ENCODE results near the gene SETBP1. TPM values are rescaled to one million over a fixed set of nuclear protein-coding genes. Genes with fewer than 3 reads are reported as not detected.

SETBP1 gene
- total RNA-seq, 1 experiment from 2014 or later, result 4.0 TPM

- Histone ChIP-seq H3K36me3 (ENCODE audit: control insufficient read depth, insufficient read depth, low read length) (no peaks in the 10 kb centered on the region), H3K9me3 (no peaks in the 10 kb centered on the region), H3K27me3 (replicated peaks; ENCODE audit: control insufficient read depth, insufficient read depth, low read length) (no peaks in the 10 kb centered on the region), H3K4me1 (no peaks in the 10 kb centered on the region), H3K4me3 (ENCODE audit: low read depth, low read length) (no peak overlapping the region)
- BruUV-seq (replicated peaks), result no TSS peak
- no peak for DNase-seq
- Mint-ChIP-seq H3K36me3 (ENCODE audit: insufficient read depth, unreplicated experiment) (no peaks in the 10 kb centered on the region), H3K27me3 (ENCODE audit: insufficient read depth, unreplicated experiment) (no peaks in the 10 kb centered on the region), H3K27ac (ENCODE audit: unreplicated experiment) (no peak overlapping the region), H3K4me1 (ENCODE audit: low read depth, unreplicated experiment) (no peaks in the 10 kb centered on the region), H3K9me3 (ENCODE audit: unreplicated experiment) (no peaks in the 10 kb centered on the region), H3K4me3 (ENCODE audit: unreplicated experiment) (no peak overlapping the region)
- intact Hi-C loops (cut with micrococcal nuclease; ENCODE audit: unreplicated experiment), result no loop called here
- TF ChIP-seq, protein P1, sequence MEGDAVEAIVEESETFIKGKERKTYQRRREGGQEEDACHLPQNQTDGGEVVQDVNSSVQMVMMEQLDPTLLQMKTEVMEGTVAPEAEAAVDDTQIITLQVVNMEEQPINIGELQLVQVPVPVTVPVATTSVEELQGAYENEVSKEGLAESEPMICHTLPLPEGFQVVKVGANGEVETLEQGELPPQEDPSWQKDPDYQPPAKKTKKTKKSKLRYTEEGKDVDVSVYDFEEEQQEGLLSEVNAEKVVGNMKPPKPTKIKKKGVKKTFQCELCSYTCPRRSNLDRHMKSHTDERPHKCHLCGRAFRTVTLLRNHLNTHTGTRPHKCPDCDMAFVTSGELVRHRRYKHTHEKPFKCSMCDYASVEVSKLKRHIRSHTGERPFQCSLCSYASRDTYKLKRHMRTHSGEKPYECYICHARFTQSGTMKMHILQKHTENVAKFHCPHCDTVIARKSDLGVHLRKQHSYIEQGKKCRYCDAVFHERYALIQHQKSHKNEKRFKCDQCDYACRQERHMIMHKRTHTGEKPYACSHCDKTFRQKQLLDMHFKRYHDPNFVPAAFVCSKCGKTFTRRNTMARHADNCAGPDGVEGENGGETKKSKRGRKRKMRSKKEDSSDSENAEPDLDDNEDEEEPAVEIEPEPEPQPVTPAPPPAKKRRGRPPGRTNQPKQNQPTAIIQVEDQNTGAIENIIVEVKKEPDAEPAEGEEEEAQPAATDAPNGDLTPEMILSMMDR (IDR thresholded peaks at IDR 0.05; ENCODE audit: insufficient read depth in 1 of 2, low read depth in 1 of 2, low read length in 1 of 2, severe bottlenecking in 1 of 2, unreplicated experiment in 1 of 2), result no peak
- ChIA-PET POLR2A (no interaction called here), CTCF (no interaction called here)
Measured at GRCh38 chr18:44636241-44636640, 44.4 kb upstream of the SETBP1 start.

- H3K36me3 Mint-ChIP-seq (ENCODE audit: insufficient read depth, unreplicated experiment), result no peaks in the 10 kb centered on the region
- no peaks in the 10 kb centered on the region for H3K27me3 ChIP-seq (replicated peaks; ENCODE audit: control insufficient read depth, insufficient read depth, low read length)
- intact Hi-C loops (cut with micrococcal nuclease; ENCODE audit: unreplicated experiment), result no loop called here
- no peaks in the 10 kb centered on the region for H3K27me3 Mint-ChIP-seq (ENCODE audit: insufficient read depth, unreplicated experiment)
- no peak overlapping the region for H3K27ac Mint-ChIP-seq (ENCODE audit: unreplicated experiment)
- H3K9me3 ChIP-seq, result no peaks in the 10 kb centered on the region
- no peaks in the 10 kb centered on the region for H3K36me3 ChIP-seq (ENCODE audit: control insufficient read depth, insufficient read depth, low read length)
- H3K4me1 ChIP-seq, result no peaks in the 10 kb centered on the region
- H3K4me3 ChIP-seq (ENCODE audit: low read depth, low read length), result no peak overlapping the region
- no peaks in the 10 kb centered on the region for H3K4me1 Mint-ChIP-seq (ENCODE audit: low read depth, unreplicated experiment)
- ChIA-PET POLR2A (no interaction called here), CTCF (no interaction called here)
- TF ChIP-seq, protein P1 (IDR thresholded peaks at IDR 0.05; ENCODE audit: insufficient read depth in 1 of 2, low read depth in 1 of 2, low read length in 1 of 2, severe bottlenecking in 1 of 2, unreplicated experiment in 1 of 2), result no peak
- no peak for DNase-seq
- H3K9me3 Mint-ChIP-seq (ENCODE audit: unreplicated experiment), result no peaks in the 10 kb centered on the region
- no peak overlapping the region for H3K4me3 Mint-ChIP-seq (ENCODE audit: unreplicated experiment)
- BruUV-seq (replicated peaks), result no TSS peak
Measured at GRCh38 chr18:44637210-44638033, 43.3 kb upstream of the SETBP1 start.

DNA sequence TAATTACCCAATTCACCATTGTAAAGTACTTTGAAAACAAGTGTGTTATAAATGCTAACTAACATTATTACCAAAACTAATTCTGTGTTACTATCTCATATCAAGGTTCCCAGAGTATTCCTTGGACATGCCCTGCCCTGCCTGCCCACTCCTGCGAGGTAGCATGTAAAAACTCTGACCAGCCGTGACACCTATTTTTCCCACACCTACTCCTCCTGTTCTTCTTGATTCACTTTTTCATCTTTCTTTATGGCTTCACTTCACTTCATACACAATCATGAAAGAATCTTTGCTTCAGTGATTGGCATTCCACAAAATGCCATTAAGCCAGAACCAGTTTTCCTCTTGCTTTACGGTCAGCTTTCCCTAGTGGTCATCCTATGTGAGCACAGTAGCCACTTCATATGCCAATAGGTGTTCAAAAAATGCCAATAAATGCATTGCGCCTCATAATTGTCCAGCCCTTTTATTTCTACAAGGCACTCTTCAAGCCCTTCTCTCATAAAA, 42.6 kb upstream of the SETBP1 start:
- Mint-ChIP-seq H3K36me3 (ENCODE audit: insufficient read depth, unreplicated experiment) (no peaks in the 10 kb centered on the region), H3K27ac (ENCODE audit: unreplicated experiment) (no peak overlapping the region), H3K27me3 (ENCODE audit: insufficient read depth, unreplicated experiment) (no peaks in the 10 kb centered on the region), H3K4me1 (ENCODE audit: low read depth, unreplicated experiment) (no peaks in the 10 kb centered on the region), H3K4me3 (ENCODE audit: unreplicated experiment) (no peak overlapping the region), H3K9me3 (ENCODE audit: unreplicated experiment) (no peaks in the 10 kb centered on the region)
- Histone ChIP-seq H3K4me3 (ENCODE audit: low read depth, low read length) (no peak overlapping the region), H3K9me3 (no peaks in the 10 kb centered on the region), H3K4me1 (no peaks in the 10 kb centered on the region), H3K36me3 (ENCODE audit: control insufficient read depth, insufficient read depth, low read length) (no peaks in the 10 kb centered on the region), H3K27me3 (replicated peaks; ENCODE audit: control insufficient read depth, insufficient read depth, low read length) (no peaks in the 10 kb centered on the region)
- intact Hi-C loops (cut with micrococcal nuclease; ENCODE audit: unreplicated experiment), result no loop called here
- no peak for DNase-seq
- ChIA-PET POLR2A (no interaction called here), CTCF (no interaction called here)
- BruUV-seq (replicated peaks), result no TSS peak
- TF ChIP-seq, protein P1 (IDR thresholded peaks at IDR 0.05; ENCODE audit: insufficient read depth in 1 of 2, low read depth in 1 of 2, low read length in 1 of 2, severe bottlenecking in 1 of 2, unreplicated experiment in 1 of 2), result no peak
